HG03575 (cell line): ENCODE results near the gene LRRC30.
"Not testable (repeated sequence)": the region's sequence is repeated elsewhere in the genome, so short reads cannot be mapped to it uniquely, and the experiment has no call there.

ENCODE experiments used
- ATAC-seq: cut with Tn5 transposase; IDR thresholded peaks from one replicate; pipeline ENCODE4 v1.9.1; 2021; ENCODE audit not compliant: unreplicated experiment, insufficient number of reproducible peaks, low FRiP score; ENCODE audit errors: extremely low read depth

Gene LRRC30

GRCh38 chr18:7230626-7231349 lies at the start of gene LRRC30:
Gene LRRC30 (plus strand): TSS chr18:7231089. CDS start chr18:7231139, 50 bp downstream.
- ATAC-seq, result no peak

DNA sequence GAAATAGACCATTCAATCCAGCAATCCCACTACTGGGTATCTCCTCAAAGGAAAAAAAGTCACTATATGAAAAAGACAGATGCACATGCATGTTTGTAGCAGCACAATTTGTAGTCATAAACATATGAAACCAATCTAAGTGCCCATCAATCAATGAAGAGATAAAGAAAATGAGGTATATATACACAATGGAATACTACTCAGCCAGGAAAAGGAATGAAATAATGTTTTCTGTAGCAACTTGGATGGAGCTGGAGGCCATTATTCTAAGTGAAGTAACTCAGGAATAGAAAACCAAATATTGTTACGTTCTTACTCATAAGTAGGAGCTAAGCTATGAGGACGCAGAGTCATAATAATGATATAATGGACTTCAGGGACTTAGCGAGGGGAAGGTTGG lies 45.2 kb upstream of the LRRC30 start:
- ATAC-seq, result no peak

- no peak for ATAC-seq
These were observed 40.2 kb upstream of the LRRC30 start for GRCh38 chr18:7190547-7191156.

- no peak for ATAC-seq
These were observed 39.2 kb upstream of the LRRC30 start for GRCh38 chr18:7191736-7192135.

GRCh38 chr18:7195266-7195665 lies 35.6 kb upstream of the LRRC30 start:
- no peak for ATAC-seq

DNA sequence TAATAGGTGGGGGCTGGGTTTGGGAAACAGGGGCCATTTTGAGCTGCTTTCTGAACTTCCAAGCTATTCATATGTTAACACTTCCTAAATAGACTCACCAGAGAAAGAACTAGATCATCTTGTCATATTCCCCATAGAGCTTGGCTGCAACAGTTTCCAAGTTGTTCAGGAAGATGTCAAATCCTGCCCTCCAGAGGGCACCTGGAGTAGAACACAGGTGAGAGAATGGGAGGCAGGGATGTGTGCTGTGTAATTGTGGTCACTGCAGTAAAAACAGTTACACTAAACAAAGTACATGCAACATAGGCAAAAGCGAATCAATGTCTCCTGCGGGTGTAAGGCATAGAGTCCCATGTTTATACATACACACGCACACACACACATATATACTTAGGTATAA lies 34.5 kb upstream of the LRRC30 start:
- ATAC-seq, result no peak

DNA sequence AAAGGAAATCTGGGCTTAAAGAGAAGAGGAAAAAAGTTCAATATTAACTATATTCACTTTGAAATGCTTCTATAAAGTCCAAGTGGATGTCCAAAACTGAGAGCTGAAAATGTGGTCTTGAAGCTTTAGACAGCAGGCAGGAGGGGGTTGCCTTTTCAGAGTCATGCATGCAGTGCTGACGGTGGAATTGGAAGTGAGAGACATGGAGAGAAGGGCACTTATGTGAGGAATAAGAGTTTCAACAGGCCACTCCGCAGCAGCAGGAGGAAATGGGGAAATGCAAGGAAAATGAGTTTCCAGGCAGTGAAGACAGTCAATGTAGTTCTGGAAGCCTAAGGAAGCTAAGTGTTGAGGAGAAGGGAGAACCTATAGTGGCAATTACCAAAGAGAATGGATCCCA lies 33.0 kb upstream of the LRRC30 start:
- ATAC-seq, result no peak

DNA sequence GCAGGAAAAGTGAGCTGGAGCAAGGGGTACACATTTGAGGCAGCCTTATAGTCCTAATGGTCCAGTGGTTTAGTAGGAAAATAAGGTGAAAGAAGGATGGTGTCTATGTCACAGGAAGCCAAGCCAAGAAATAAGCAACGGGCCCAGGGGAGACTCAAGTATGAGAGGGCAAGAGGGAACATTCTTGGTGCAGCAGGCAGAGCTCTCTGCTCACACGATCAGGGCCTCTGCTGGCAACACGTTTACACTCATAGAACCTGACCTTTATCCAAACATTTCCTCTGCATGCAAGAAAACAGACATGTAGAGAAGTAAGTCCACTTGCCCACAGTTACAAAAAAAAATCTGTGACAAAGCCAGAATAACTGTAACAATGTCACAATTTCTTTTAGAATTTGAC lies 32.6 kb upstream of the LRRC30 start:
- ATAC-seq, result no peak

GRCh38 chr18:7201096-7201495 lies 29.8 kb upstream of the LRRC30 start:
- ATAC-seq, result no peak

- no peak for ATAC-seq
These were observed 28.7 kb upstream of the LRRC30 start for GRCh38 chr18:7202169-7202568.

- not testable (repeated sequence) for ATAC-seq
These were observed 27.3 kb upstream of the LRRC30 start for GRCh38 chr18:7203601-7204000.

DNA sequence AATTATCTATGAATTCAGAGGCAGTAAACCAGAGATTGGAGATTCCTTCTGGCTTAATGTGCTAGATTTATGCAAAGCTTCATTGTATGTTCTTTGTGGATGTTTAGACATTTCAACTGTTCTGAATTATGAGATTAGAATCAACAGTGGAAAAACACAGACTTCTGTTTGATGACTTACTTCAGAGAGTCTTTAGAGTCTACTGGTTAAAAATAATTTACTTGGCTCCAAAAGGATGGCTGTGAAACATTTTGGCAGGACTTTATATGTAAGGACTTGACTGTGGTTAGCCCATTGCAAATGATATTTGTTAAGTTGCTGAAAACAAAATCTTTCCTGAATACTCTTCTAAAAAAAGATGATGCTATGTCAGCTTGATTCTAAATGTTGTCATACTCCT lies 25.5 kb upstream of the LRRC30 start:
- ATAC-seq, result no peak

GRCh38 chr18:7206217-7206616 lies 24.7 kb upstream of the LRRC30 start:
- no peak for ATAC-seq

DNA sequence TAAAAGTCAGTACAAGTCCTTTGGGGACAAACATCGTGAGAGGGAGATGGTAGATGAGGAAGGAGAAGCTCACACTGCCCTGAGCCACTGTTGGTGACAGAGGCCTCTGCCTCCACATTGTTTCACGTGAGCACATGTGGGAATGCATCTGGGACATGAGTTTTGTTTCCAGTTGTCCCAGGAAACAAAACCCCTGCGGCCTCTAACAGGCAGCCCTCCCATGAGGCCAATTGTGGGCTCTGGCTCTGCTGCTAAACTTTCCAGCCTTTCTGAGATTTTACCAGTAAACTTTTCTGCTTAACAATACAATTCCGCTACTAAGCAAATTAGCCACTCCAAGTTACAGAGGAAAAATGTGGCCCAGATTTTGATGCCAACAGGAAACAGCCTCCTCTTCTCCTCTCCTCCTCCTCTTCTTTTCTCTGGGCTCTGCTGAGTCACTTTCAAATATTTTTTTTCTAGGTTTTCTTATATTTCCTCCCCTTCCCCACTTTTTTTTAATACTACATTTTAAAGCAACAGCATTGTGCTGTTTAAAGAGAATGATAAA lies 23.4 kb upstream of the LRRC30 start:
- ATAC-seq, result no peak

DNA sequence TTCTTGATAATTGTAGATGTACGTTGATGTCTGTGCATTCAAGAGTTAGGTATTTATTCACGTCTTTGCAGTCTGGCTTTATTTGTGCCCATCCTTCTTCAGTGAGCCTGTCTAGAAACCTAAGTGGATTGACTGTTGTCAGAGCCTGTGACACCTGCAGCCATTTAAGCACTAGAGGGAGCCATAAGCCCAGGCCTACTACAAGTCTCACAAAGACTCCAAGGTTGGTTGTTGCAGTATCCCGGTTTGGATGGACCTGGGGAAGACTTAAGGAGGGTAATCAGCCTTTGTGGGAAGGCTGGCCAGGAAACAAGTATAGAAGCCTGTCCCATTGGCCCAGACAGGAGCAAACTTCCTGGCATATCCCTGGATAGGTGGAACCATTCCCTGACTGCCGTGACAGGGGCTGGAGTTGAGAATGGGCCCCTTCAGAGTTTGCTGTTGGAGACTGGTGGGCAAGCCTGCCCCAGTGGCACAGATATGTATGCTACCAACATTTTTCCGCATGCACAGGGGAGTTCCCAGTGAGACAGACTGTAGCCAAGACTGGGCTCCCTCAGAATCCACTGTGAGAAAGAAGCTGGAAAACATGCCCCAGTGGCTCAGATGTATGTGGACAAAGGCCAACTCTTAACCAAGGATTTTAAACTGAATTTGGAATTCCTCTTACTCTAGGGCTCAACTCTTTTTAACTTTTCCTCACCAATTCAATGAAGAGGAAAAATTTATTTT lies 9.3 kb upstream of the LRRC30 start:
- no peak for ATAC-seq

DNA sequence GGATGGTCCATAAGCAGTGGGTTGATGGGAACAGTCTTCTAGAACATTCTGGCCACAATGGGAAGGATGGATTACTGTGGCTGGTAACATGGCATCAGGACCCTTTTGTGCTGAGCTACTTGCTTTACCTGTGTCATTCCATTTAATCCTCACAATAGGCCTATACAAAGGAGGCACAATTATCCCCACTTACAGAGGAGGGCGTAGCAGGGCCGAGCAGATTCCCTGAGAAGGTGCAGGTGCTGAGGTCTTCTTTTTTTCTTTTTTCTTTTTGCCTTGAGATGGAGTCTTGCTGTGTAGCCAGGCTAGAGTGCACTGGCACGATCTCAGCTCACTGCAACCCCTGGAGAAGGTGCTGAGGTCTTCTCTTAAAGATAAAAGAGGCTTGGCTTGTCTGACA lies 6.7 kb upstream of the LRRC30 start:
- no peak for ATAC-seq

GRCh38 chr18:7232218-7232617 lies 1.3 kb downstream of the LRRC30 start:
- ATAC-seq, result no peak

- no peak for ATAC-seq
These were observed 2.4 kb downstream of the LRRC30 start for GRCh38 chr18:7233134-7233810.

GRCh38 chr18:7234091-7234490 lies 3.2 kb downstream of the LRRC30 start:
- no peak for ATAC-seq
